Adipocyte (in vitro differentiated cells): ENCODE results near the gene PCDHB12.
"Not testable (repeated sequence)": the region's sequence is repeated elsewhere in the genome, so short reads cannot be mapped to it uniquely, and the experiment has no call there.

Source experiments
- DNase-seq: peaks from one replicate; pipeline ENCODE4 v3.0.0-alpha.2; 2015; ENCODE audit warnings: low read depth
- H3K27me3 ChIP-seq: replicated peaks from 2 replicates; pipeline ENCODE4 v1.7.0; 2013; ENCODE audit warnings: mild to moderate bottlenecking, low read length, moderate library complexity; ENCODE audit not compliant: control insufficient read depth, insufficient read depth
- H3K36me3 ChIP-seq: 2 replicates; pipeline ENCODE4 v1.7.0; 2013; ENCODE audit warnings: low read length, mild to moderate bottlenecking, moderate library complexity; ENCODE audit not compliant: control insufficient read depth, insufficient read depth, severe bottlenecking
- H3K4me1 ChIP-seq: 2 replicates; pipeline ENCODE4 v1.7.0; 2013; ENCODE audit warnings: mild to moderate bottlenecking, low read length, moderate library complexity; ENCODE audit not compliant: control insufficient read depth, insufficient read depth
- H3K4me3 ChIP-seq: 2 replicates; pipeline ENCODE4 v1.7.0; 2013; ENCODE audit warnings: mild to moderate bottlenecking, low read length, moderate library complexity
- H3K9ac ChIP-seq: 2 replicates; pipeline ENCODE4 v1.7.0; 2013; ENCODE audit warnings: mild to moderate bottlenecking, low read length, moderate library complexity
- H3K9me3 ChIP-seq: 2 replicates; pipeline ENCODE4 v1.7.0; 2013; ENCODE audit warnings: mild to moderate bottlenecking, low read length, moderate library complexity; ENCODE audit not compliant: control insufficient read depth

Gene PCDHB12

DNA sequence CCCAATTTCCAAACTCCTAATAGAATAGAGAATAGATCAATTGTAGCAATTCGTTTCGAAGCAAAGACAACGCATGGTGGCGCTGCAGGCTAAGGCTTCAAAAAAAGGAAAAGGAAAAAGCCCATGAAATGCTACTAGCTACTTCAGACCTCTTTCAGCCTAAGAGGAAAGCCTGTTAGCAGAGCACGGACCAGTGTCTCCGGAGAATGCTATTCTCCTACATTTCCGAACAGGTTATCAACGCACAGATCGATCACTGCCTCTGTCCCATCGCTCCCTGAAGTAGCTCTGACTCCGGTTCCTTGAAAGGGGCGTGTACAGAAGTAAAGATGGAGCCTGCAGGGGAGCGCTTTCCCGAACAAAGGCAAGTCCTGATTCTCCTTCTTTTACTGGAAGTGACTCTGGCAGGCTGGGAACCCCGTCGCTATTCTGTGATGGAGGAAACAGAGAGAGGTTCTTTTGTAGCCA lies 36.8 kb downstream of the PCDHB12 start, which contains the start of gene PCDHB15:
Gene PCDHB15, plus strand, starts transcription at position 146 of the 468 bp plus-strand sequence. Its CDS starts 184 bp downstream, at position 330.
- Histone ChIP-seq H3K27me3 (no peaks in the 10 kb centered on the region), H3K4me3 (peak within 1 kb of the TSS; percentile 32), H3K4me1 (no peaks in the 10 kb centered on the region), H3K36me3 (no peaks in the 10 kb centered on the region), H3K9me3 (peaks cover 92% of the 10 kb centered on the region), H3K9ac (no peak within 1 kb of the TSS)
- peak; percentile 19 for DNase-seq

DNA sequence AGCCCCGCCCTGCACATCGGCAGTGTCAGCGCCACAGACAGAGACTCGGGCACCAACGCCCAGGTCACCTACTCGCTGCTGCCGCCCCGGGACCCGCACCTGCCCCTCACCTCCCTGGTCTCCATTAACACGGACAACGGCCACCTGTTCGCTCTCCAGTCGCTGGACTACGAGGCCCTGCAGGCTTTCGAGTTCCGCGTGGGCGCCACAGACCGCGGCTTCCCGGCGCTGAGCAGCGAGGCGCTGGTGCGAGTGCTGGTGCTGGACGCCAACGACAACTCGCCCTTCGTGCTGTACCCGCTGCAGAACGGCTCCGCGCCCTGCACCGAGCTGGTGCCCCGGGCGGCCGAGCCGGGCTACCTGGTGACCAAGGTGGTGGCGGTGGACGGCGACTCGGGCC lies 38.5 kb downstream of the PCDHB12 start:
- H3K27me3 ChIP-seq, H3K4me1 ChIP-seq, H3K9ac ChIP-seq, H3K36me3 ChIP-seq, DNase-seq, H3K4me3 ChIP-seq: not testable (repeated sequence)
- peaks cover 93% of the 10 kb centered on the region for H3K9me3 ChIP-seq

DNA sequence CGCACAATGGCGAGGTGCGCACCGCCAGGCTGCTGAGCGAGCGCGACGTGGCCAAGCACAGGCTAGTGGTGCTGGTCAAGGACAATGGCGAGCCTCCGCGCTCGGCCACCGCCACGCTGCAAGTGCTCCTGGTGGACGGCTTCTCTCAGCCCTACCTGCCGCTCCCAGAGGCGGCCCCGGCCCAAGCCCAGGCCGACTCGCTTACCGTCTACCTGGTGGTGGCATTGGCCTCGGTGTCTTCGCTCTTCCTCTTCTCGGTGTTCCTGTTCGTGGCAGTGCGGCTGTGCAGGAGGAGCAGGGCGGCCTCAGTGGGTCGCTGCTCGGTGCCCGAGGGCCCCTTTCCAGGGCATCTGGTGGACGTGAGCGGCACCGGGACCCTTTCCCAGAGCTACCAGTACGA lies 38.9 kb downstream of the PCDHB12 start:
- DNase-seq, H3K27me3 ChIP-seq, H3K36me3 ChIP-seq, H3K4me1 ChIP-seq, H3K9ac ChIP-seq: not testable (repeated sequence)
- peaks cover 93% of the 10 kb centered on the region for H3K9me3 ChIP-seq
- H3K4me3 ChIP-seq, result peak overlapping the region; percentile 15

- Histone ChIP-seq H3K4me3 (peak overlapping the region; percentile 38), H3K9ac (no peak overlapping the region), H3K4me1 (no peaks in the 10 kb centered on the region), H3K9me3 (peaks cover 93% of the 10 kb centered on the region), H3K36me3 (no peaks in the 10 kb centered on the region), H3K27me3 (no peaks in the 10 kb centered on the region)
- DNase-seq, result no peak
Measured at GRCh38 chr5:141250576-141250975, 42.1 kb downstream of the PCDHB12 start.

DNA sequence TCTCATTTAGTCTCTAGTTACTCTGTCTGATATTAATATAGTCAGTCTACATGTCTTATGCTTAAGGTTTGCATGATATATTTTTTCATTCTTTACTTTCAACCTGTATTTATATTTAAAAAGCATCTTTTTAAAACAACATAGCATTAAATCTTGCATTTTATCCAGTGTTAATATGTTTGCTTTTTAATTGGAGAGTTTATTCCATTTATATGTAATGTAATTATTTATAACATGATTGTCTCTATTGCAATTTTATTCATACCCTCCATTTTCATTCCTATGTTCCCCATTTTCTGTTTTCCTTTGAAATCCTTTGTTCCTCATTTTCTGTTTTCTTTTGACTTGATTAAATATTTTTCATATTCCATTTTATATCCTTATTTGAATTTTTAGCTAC lies 49.9 kb downstream of the PCDHB12 start:
- no peak overlapping the region for H3K9ac ChIP-seq
- peaks cover 12% of the 10 kb centered on the region for H3K36me3 ChIP-seq
- H3K4me3 ChIP-seq, result peak overlapping the region; percentile 71
- no peaks in the 10 kb centered on the region for H3K4me1 ChIP-seq
- peaks cover 100% of the 10 kb centered on the region for H3K9me3 ChIP-seq
- H3K27me3 ChIP-seq, result no peaks in the 10 kb centered on the region
- DNase-seq, result no peak

GRCh38 chr5:141258948-141259347 lies 50.4 kb downstream of the PCDHB12 start:
- H3K4me3 ChIP-seq, result peak overlapping the region; percentile 71
- H3K9ac ChIP-seq, result no peak overlapping the region
- no peaks in the 10 kb centered on the region for H3K4me1 ChIP-seq
- peaks cover 100% of the 10 kb centered on the region for H3K9me3 ChIP-seq
- H3K27me3 ChIP-seq, result no peaks in the 10 kb centered on the region
- DNase-seq, result no peak
- H3K36me3 ChIP-seq, result peaks cover 12% of the 10 kb centered on the region

GRCh38 chr5:141260458-141261237 lies 52.1 kb downstream of the PCDHB12 start:
- H3K9ac ChIP-seq, result no peak overlapping the region
- H3K4me1 ChIP-seq, result no peaks in the 10 kb centered on the region
- peaks cover 100% of the 10 kb centered on the region for H3K9me3 ChIP-seq
- DNase-seq, result peak; percentile 7
- H3K4me3 ChIP-seq, result peak overlapping the region; percentile 71
- peaks cover 17% of the 10 kb centered on the region for H3K36me3 ChIP-seq
- no peaks in the 10 kb centered on the region for H3K27me3 ChIP-seq

DNA sequence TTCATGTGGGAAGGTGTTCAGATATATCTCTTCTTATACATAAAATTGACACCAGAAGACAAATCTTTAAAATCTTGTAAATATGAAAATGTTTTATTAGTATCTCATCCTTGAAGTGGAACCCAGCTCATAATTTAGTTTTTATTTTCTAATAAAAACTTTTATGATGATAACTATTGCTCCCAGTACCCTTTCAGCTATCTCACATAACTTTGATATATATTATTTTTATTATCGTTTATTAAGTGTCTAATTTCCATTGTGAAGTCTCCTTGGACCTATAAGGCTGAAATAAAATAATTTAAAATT lies 52.7 kb downstream of the PCDHB12 start:
- no peak for DNase-seq
- H3K27me3 ChIP-seq, result no peaks in the 10 kb centered on the region
- peak overlapping the region; percentile 71 for H3K4me3 ChIP-seq
- H3K36me3 ChIP-seq, result peaks cover 20% of the 10 kb centered on the region
- H3K9me3 ChIP-seq, result peaks cover 100% of the 10 kb centered on the region
- H3K9ac ChIP-seq, result no peak overlapping the region
- H3K4me1 ChIP-seq, result no peaks in the 10 kb centered on the region
